HepG2 (cell line): Measurements from ENCODE around the gene MTFR1L. TPM values are rescaled to one million over a fixed set of nuclear protein-coding genes. Genes with fewer than 3 reads are reported as not detected.

Experiments
- CBFB ChIP-seq: sonication (generic); formaldehyde crosslinking; IDR thresholded peaks from 2 replicates; pipeline ENCODE4 v1.4.0; 2020; ENCODE audit warnings: missing genetic modification reagents
- GABPB1 ChIP-seq: IDR thresholded peaks from 2 replicates; pipeline ENCODE4 v1.6.1; 2016; ENCODE audit warnings: mild to moderate bottlenecking, missing genetic modification reagents, moderate library complexity, missing compliant biosample characterization
- GTF3A ChIP-seq: sonication (generic); formaldehyde crosslinking; conservative IDR thresholded peaks from 2 replicates; pipeline ENCODE4 v1.4.0; 2020; ENCODE audit warnings: mild to moderate bottlenecking, missing genetic modification reagents
- HOMEZ ChIP-seq: IDR thresholded peaks from 2 replicates; pipeline ENCODE4 v1.6.1; 2016; ENCODE audit warnings: low read depth
- IKZF1 ChIP-seq: fragments of 450-650 bp; IDR thresholded peaks from 2 replicates; pipeline ENCODE4 v1.7.1; 2016
- MYNN ChIP-seq: sonication (generic); formaldehyde crosslinking; IDR thresholded peaks from 2 replicates; pipeline ENCODE4 v1.4.0; 2020; ENCODE audit warnings: mild to moderate bottlenecking, low read depth, missing genetic modification reagents
- PBX2 ChIP-seq: IDR thresholded peaks from 2 replicates; pipeline ENCODE4 v1.6.1; 2016; ENCODE audit warnings: control low read depth
- RNF2 ChIP-seq: fragments of 450-650 bp; conservative IDR thresholded peaks from 2 replicates; pipeline ENCODE4 v1.6.1; 2016; ENCODE audit warnings: low read depth
- SP4 ChIP-seq: sonication (generic); formaldehyde crosslinking; IDR thresholded peaks from 2 replicates; pipeline ENCODE4 v1.8.1; 2023; ENCODE audit warnings: mild to moderate bottlenecking, missing genetic modification reagents
- SPEN ChIP-seq: sonication (generic); formaldehyde crosslinking; IDR thresholded peaks from 2 replicates; pipeline ENCODE4 v1.5.1; 2020; ENCODE audit warnings: low read depth, mild to moderate bottlenecking, missing genetic modification reagents
- TBX3 ChIP-seq: fragments of 450-650 bp; IDR thresholded peaks from 2 replicates; pipeline ENCODE4 v1.6.1; 2017; ENCODE audit warnings: antibody characterized with exemption, mild to moderate bottlenecking, inconsistent platforms, borderline replicate concordance
- TEF ChIP-seq: sonication (generic); formaldehyde crosslinking; IDR thresholded peaks from 2 replicates; pipeline ENCODE4 v1.5.0; 2020; ENCODE audit warnings: missing genetic modification reagents
- XRCC5 ChIP-seq: fragments of 200-400 bp; formaldehyde crosslinking; optimal IDR thresholded peaks from 2 replicates; pipeline ENCODE3; 2017; ENCODE audit warnings: mild to moderate bottlenecking, low read length
- ZBTB3 ChIP-seq: sonication (generic); formaldehyde crosslinking; IDR thresholded peaks from 2 replicates; pipeline ENCODE4 v1.4.0; 2020; ENCODE audit warnings: low read depth, mild to moderate bottlenecking, moderate library complexity, missing genetic modification reagents, borderline replicate concordance
- ZBTB39 ChIP-seq: sonication (generic); formaldehyde crosslinking; IDR thresholded peaks from 2 replicates; pipeline ENCODE4 v1.5.0; 2020; ENCODE audit warnings: missing genetic modification reagents
- ZBTB44 ChIP-seq: sonication (generic); formaldehyde crosslinking; IDR thresholded peaks from 2 replicates; pipeline ENCODE4 v1.4.0; 2020; ENCODE audit warnings: missing genetic modification reagents
- ZC3H13 ChIP-seq: sonication (generic); formaldehyde crosslinking; IDR thresholded peaks from 2 replicates; pipeline ENCODE4 v1.8.1; 2023; ENCODE audit warnings: mild to moderate bottlenecking, missing genetic modification reagents, moderate library complexity
- ZFYVE20 ChIP-seq: sonication (generic); formaldehyde crosslinking; IDR thresholded peaks from 2 replicates; pipeline ENCODE4 v1.8.0; 2023; ENCODE audit warnings: low read depth, mild to moderate bottlenecking, moderate library complexity, missing genetic modification reagents, borderline replicate concordance
- ZNF296 ChIP-seq: sonication (generic); formaldehyde crosslinking; conservative IDR thresholded peaks from 2 replicates; pipeline ENCODE4 v1.5.0; 2020; ENCODE audit warnings: mild to moderate bottlenecking, missing genetic modification reagents
- ZNF546 ChIP-seq: sonication (generic); formaldehyde crosslinking; conservative IDR thresholded peaks from 2 replicates; pipeline ENCODE4 v1.8.1; 2023; ENCODE audit warnings: mild to moderate bottlenecking, missing genetic modification reagents
- ZNF572 ChIP-seq: sonication (generic); formaldehyde crosslinking; IDR thresholded peaks from 2 replicates; pipeline ENCODE4 v1.5.1; 2020; ENCODE audit warnings: mild to moderate bottlenecking, missing genetic modification reagents
- ZNF766 ChIP-seq: sonication (generic); formaldehyde crosslinking; IDR thresholded peaks from 2 replicates; pipeline ENCODE4 v1.5.0; 2020; ENCODE audit warnings: missing genetic modification reagents, borderline replicate concordance
- ZNF776 ChIP-seq: sonication (generic); formaldehyde crosslinking; IDR thresholded peaks from 2 replicates; pipeline ENCODE4 v1.4.0; 2020; ENCODE audit warnings: mild to moderate bottlenecking, missing genetic modification reagents
- polyA plus RNA-seq, 8 experiments: library from polyadenylated mRNA; depleted of rRNA in 3 of 8; stranded (reverse) in 7 of 8; unstranded in 1 of 8; fragments of >200 nt; fragmentation: Illumina TruSeq in 4 of 8; extraction: Trizol in 4 of 8; gene quantifications; 2 replicates each; pipeline versions ENCODE4 v1.2.1 to v1.2.3, GENCODE V29; 2011 to 2016; ENCODE audit warnings: low read depth in 4 of 8, missing spikeins in 1 of 8, mixed read lengths in 1 of 8; ENCODE audit not compliant: insufficient read depth in 1 of 8
- total RNA-seq, 5 experiments: library from RNA; depleted of rRNA; stranded (reverse); fragments of >200 nt; fragmentation: Illumina TruSeq; extraction: Trizol; gene quantifications; 2 replicates each; pipeline ENCODE4 v1.2.3, GENCODE V29; 2016; ENCODE audit warnings: low read depth in 1 of 5

MTFR1L gene
- total and polyA plus RNA-seq, 2 of the 13 experiments (the other 11 are each of a cell fraction or from before 2014, with no cell fraction given), result 38.0 to 55.7 TPM

GRCh38 chr1:25820247-25821111 is 725 bp downstream of the MTFR1L start (continued):
- TF ChIP-seq ZBTB44 (CRISPR knock-in tag), result 0 out of 2 replicates have a peak, but pooled peaks have one; percentile 10
- 0 out of 2 replicates have a peak, but pooled peaks have one; percentile 10 for TF ChIP-seq SPEN (CRISPR knock-in tag)
- no peak for TF ChIP-seq GTF3A (CRISPR knock-in tag)
- no peak for TF ChIP-seq ZNF572 (CRISPR knock-in tag)
- TF ChIP-seq ZNF296 (CRISPR knock-in tag), result peak; percentile 31; the same call in 1 of the 2 replicates
- no peak for TF ChIP-seq ZNF546 (CRISPR knock-in tag)
- no peak for TF ChIP-seq RNF2
- TF ChIP-seq ZNF776 (CRISPR knock-in tag), result no peak
- TF ChIP-seq XRCC5, result no peak
- no peak for TF ChIP-seq CBFB
- no peak for TF ChIP-seq MYNN (CRISPR knock-in tag)
- TF ChIP-seq ZC3H13 (CRISPR knock-in tag), result 0 out of 2 replicates have a peak, but pooled peaks have one; percentile 12
- TF ChIP-seq ZNF766 (CRISPR knock-in tag), result peak; percentile 29; the same call in 1 of the 2 replicates
- peak; percentile 57; the same call in 1 of the 2 replicates for TF ChIP-seq SP4 (CRISPR knock-in tag)
- TF ChIP-seq HOMEZ (CRISPR knock-in tag), result no peak
- TF ChIP-seq ZBTB3 (CRISPR knock-in tag), result no peak
- no peak for TF ChIP-seq IKZF1
- no peak for TF ChIP-seq PBX2
- TF ChIP-seq ZFYVE20 (CRISPR knock-in tag), result 0 out of 2 replicates have a peak, but pooled peaks have one; percentile 43
- no peak for TF ChIP-seq TEF (CRISPR knock-in tag)
- TF ChIP-seq TBX3, result no peak
- TF ChIP-seq GABPB1 (CRISPR knock-in tag), result no peak
- 0 out of 2 replicates have a peak, but pooled peaks have one; percentile 19 for TF ChIP-seq ZBTB39 (CRISPR knock-in tag)
